Neural cell (in vitro differentiated cells): ENCODE data around the gene SELL.

ENCODE experiments used
- EZH2 ChIP-seq: fragments of 200-600, 300-800 bp; shearing (Covaris generic), sonication (generic); IDR thresholded peaks from 2 replicates; pipeline ENCODE4 v1.6.1; 2014; ENCODE audit warnings: antibody characterized with exemption, low read length, borderline replicate concordance, mild to moderate bottlenecking; ENCODE audit not compliant: insufficient read depth, poor library complexity, severe bottlenecking
- TAF1 ChIP-seq: IDR thresholded peaks from 2 replicates; pipeline ENCODE4 v1.6.1; 2012; ENCODE audit warnings: low read depth
- TF ChIP-seq, protein P1 (sequence below): fragments of 450-650 bp; IDR thresholded peaks from 2 replicates; pipeline ENCODE4 v1.5.1; 2014; ENCODE audit warnings: antibody characterized with exemption, mild to moderate bottlenecking, moderate library complexity; ENCODE audit not compliant: poor library complexity, severe bottlenecking

DNA sequence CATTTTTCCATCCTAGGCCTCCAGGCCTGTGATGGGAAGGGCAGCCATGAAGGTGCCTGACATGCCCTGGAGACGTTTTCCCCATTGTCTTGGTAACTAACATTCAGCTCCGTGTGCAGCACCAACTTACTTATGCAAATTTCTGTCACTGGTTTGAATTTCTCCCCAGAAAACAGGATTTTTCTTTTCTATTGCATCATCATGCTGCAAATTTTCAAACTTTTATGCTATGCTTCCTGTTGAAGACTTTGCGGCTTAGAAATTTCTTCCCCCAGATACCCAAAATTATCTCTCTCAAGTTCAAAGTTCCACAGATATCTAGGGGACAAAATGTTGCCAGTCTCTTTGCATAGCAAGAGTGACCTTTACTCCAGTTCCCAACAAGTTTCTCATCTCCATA is 47.6 kb upstream of the SELL start:
- TF ChIP-seq, protein P1, sequence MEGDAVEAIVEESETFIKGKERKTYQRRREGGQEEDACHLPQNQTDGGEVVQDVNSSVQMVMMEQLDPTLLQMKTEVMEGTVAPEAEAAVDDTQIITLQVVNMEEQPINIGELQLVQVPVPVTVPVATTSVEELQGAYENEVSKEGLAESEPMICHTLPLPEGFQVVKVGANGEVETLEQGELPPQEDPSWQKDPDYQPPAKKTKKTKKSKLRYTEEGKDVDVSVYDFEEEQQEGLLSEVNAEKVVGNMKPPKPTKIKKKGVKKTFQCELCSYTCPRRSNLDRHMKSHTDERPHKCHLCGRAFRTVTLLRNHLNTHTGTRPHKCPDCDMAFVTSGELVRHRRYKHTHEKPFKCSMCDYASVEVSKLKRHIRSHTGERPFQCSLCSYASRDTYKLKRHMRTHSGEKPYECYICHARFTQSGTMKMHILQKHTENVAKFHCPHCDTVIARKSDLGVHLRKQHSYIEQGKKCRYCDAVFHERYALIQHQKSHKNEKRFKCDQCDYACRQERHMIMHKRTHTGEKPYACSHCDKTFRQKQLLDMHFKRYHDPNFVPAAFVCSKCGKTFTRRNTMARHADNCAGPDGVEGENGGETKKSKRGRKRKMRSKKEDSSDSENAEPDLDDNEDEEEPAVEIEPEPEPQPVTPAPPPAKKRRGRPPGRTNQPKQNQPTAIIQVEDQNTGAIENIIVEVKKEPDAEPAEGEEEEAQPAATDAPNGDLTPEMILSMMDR: no peak
- TF ChIP-seq TAF1 (no peak), EZH2 (no peak)
